Measurements from ENCODE around the gene CDK8.

GRCh38 chr13:26225896-26226617, 27.9 kb upstream of the CDK8 start:
- TF ChIP-seq, protein P1, sequence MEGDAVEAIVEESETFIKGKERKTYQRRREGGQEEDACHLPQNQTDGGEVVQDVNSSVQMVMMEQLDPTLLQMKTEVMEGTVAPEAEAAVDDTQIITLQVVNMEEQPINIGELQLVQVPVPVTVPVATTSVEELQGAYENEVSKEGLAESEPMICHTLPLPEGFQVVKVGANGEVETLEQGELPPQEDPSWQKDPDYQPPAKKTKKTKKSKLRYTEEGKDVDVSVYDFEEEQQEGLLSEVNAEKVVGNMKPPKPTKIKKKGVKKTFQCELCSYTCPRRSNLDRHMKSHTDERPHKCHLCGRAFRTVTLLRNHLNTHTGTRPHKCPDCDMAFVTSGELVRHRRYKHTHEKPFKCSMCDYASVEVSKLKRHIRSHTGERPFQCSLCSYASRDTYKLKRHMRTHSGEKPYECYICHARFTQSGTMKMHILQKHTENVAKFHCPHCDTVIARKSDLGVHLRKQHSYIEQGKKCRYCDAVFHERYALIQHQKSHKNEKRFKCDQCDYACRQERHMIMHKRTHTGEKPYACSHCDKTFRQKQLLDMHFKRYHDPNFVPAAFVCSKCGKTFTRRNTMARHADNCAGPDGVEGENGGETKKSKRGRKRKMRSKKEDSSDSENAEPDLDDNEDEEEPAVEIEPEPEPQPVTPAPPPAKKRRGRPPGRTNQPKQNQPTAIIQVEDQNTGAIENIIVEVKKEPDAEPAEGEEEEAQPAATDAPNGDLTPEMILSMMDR (IDR thresholded peaks at IDR 0.05): no peak
- no peak for TF ChIP-seq POLR2AphosphoS5 (IDR thresholded peaks at IDR 0.05)

Measured in esophagus muscularis mucosa (tissue), 3 donors.